Endodermal cell (in vitro differentiated cells): ENCODE results near the gene SSBP4. TPM values are rescaled to one million over a fixed set of nuclear protein-coding genes. Genes with fewer than 3 reads are reported as not detected.

Experiments used
- DNase-seq: peaks from one replicate; pipeline ENCODE4 v3.0.0-alpha.2; 2017
- H3K27ac ChIP-seq: 2 replicates; pipeline ENCODE4 v1.5.1; 2013; ENCODE audit warnings: mild to moderate bottlenecking, low read depth, low read length, moderate library complexity
- H3K27me3 ChIP-seq: 2 replicates; pipeline ENCODE4 v1.6.1; 2013; ENCODE audit warnings: mild to moderate bottlenecking, low read length, moderate library complexity; ENCODE audit not compliant: insufficient read depth, control insufficient read depth, poor library complexity, severe bottlenecking
- H3K36me3 ChIP-seq: 2 replicates; pipeline ENCODE4 v1.7.0; 2013; ENCODE audit warnings: mild to moderate bottlenecking, low read length, moderate library complexity; ENCODE audit not compliant: control insufficient read depth, insufficient read depth
- H3K4me1 ChIP-seq: one replicate; pipeline ENCODE4 v1.7.0; 2013; ENCODE audit warnings: low read length; ENCODE audit not compliant: control insufficient read depth, insufficient read depth
- H3K4me3 ChIP-seq: 2 replicates; pipeline ENCODE4 v1.5.1; 2013; ENCODE audit warnings: mild to moderate bottlenecking, low read length, moderate library complexity
- H3K9ac ChIP-seq: 2 replicates; pipeline ENCODE4 v1.6.1; 2013; ENCODE audit warnings: mild to moderate bottlenecking, low read length, moderate library complexity; ENCODE audit not compliant: poor library complexity, severe bottlenecking; ENCODE audit errors: extremely low read depth
- H3K9me3 ChIP-seq: 2 replicates; pipeline ENCODE4 v1.6.1; 2013; ENCODE audit warnings: mild to moderate bottlenecking, low read length, moderate library complexity; ENCODE audit not compliant: control insufficient read depth
- H3K27ac Mint-ChIP-seq: 2 replicates; pipeline ENCODE4 v1.8.0; 2020; ENCODE audit warnings: mixed read lengths
- H3K27me3 Mint-ChIP-seq: 2 replicates; pipeline ENCODE4 v1.8.0; 2021; ENCODE audit warnings: mild to moderate bottlenecking, mixed read lengths; ENCODE audit not compliant: insufficient read depth
- H3K36me3 Mint-ChIP-seq: 2 replicates; pipeline ENCODE4 v1.8.0; 2020; ENCODE audit warnings: low read depth, mixed read lengths
- H3K4me1 Mint-ChIP-seq: 2 replicates; pipeline ENCODE4 v1.8.0; 2020; ENCODE audit warnings: mixed read lengths
- H3K4me3 Mint-ChIP-seq: 2 replicates; pipeline ENCODE4 v1.8.0; 2020; ENCODE audit warnings: mild to moderate bottlenecking, moderate library complexity, mixed read lengths
- H3K9me3 Mint-ChIP-seq: 2 replicates; pipeline ENCODE4 v1.8.0; 2020; ENCODE audit warnings: mild to moderate bottlenecking, mixed read lengths
- WGBS, 2 experiments: methylation state at CpG; one replicate each; pipeline versions ENCODE4 v1.1.5 to v1.1.7; 2013; ENCODE audit warnings: missing lambda C conversion rate in 2 of 2, mixed read lengths in 1 of 2; ENCODE audit not compliant: insufficient coverage in 1 of 2, insufficient read length in 1 of 2; 5-methylcytosine and 5-hydroxymethylcytosine counted together
- total RNA-seq, 2 donors: library from RNA; stranded (reverse); fragmentation: NEBNext Ultra II Directional in 1 of 2; extraction: Animal tissue kit (Norgen Biotek cat#: 25700) in 1 of 2; gene quantifications; 2 replicates in 1 of 2; 3 replicates in 1 of 2; pipeline ENCODE4 v1.2.1, GENCODE V29; 2021
- TF ChIP-seq, protein P1 (sequence below): fragments of 200-600 bp; sonication (generic); conservative IDR thresholded peaks from 2 replicates; pipeline ENCODE4 v1.5.0; 2021; ENCODE audit warnings: antibody characterized with exemption, mild to moderate bottlenecking

SSBP4 gene
- total RNA-seq, 2 donors from 2014 or later = 35.9 to 43.5 TPM

DNA sequence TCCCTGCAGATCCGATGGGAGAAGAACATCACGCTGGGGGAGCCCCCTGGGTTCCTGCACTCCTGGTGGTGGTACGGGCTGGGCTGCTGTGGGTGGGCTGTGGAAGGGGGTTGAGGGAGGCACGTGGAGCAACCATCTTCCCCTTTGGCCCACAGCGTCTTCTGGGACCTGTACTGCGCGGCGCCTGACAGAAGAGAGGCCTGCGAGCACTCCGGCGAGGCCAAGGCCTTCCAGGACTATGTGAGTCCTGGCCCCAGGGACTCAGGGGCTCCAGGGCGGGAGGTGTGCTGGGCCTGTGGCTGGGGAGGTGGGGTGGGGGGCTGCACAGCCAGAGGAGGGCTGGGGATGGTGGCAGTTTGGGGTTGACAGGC is 8.5 kb downstream of the SSBP4 start:
- 94% methylated on average over 12 of the region's 12 CpGs; no CpG with 5 or more reads in 1 of the 2 experiments for WGBS, 2 experiments
- DNase-seq = no peak
- no peak overlapping the region for H3K4me3 ChIP-seq
- no peaks in the 10 kb centered on the region for H3K27me3 ChIP-seq
- H3K36me3 ChIP-seq = no peaks in the 10 kb centered on the region
- no peaks in the 10 kb centered on the region for H3K9me3 ChIP-seq
- peak overlapping the region; percentile 94 for H3K27ac ChIP-seq
- no peaks in the 10 kb centered on the region for H3K36me3 Mint-ChIP-seq
- H3K4me1 ChIP-seq = peaks cover 2% of the 10 kb centered on the region
- no peak overlapping the region for H3K9ac ChIP-seq
- no peak overlapping the region for H3K4me3 Mint-ChIP-seq
- no peak overlapping the region for H3K27ac Mint-ChIP-seq
- no peaks in the 10 kb centered on the region for H3K9me3 Mint-ChIP-seq
- H3K4me1 Mint-ChIP-seq = peaks cover 9% of the 10 kb centered on the region
- TF ChIP-seq, protein P1, sequence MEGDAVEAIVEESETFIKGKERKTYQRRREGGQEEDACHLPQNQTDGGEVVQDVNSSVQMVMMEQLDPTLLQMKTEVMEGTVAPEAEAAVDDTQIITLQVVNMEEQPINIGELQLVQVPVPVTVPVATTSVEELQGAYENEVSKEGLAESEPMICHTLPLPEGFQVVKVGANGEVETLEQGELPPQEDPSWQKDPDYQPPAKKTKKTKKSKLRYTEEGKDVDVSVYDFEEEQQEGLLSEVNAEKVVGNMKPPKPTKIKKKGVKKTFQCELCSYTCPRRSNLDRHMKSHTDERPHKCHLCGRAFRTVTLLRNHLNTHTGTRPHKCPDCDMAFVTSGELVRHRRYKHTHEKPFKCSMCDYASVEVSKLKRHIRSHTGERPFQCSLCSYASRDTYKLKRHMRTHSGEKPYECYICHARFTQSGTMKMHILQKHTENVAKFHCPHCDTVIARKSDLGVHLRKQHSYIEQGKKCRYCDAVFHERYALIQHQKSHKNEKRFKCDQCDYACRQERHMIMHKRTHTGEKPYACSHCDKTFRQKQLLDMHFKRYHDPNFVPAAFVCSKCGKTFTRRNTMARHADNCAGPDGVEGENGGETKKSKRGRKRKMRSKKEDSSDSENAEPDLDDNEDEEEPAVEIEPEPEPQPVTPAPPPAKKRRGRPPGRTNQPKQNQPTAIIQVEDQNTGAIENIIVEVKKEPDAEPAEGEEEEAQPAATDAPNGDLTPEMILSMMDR = no peak
- H3K27me3 Mint-ChIP-seq = peaks cover 15% of the 10 kb centered on the region

DNA sequence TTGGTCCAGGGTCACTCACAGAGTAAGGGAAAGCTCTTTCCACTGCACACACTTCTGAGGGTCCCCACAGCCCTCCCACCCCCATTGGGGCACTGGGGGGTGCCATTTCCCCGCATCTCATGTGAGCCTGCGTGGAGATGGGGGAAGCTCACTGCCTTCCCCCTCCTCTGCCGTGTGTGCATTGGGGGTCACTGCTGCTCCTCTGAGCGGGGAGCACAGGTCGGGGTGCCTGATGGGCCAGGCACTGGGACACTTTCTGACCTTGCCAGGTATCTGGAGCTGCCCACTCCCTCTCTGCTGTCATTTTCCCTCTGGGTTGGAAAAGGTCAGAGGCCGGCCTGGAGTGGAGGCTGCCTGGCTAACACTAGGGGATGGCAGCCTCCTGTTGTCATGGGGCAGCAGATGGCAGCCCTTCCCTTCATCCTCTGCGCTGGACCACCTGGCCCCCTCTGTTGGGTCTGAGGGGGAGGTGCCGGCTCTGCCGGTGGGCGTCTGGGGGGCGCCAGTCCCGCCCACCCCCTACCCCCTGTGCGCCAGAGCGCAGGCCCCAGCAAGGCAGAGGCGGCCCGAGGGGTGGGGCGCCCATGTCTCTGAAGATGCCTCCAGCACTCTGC is 9.1 kb downstream of the SSBP4 start:
- peaks cover 9% of the 10 kb centered on the region for H3K4me1 Mint-ChIP-seq
- Histone ChIP-seq H3K27ac (peak overlapping the region; percentile 94), H3K4me1 (peaks cover 7% of the 10 kb centered on the region), H3K4me3 (no peak overlapping the region), H3K9me3 (no peaks in the 10 kb centered on the region), H3K36me3 (no peaks in the 10 kb centered on the region), H3K9ac (no peak overlapping the region), H3K27me3 (no peaks in the 10 kb centered on the region)
- no peaks in the 10 kb centered on the region for H3K36me3 Mint-ChIP-seq
- no peak overlapping the region for H3K27ac Mint-ChIP-seq
- TF ChIP-seq, protein P1 = no peak
- H3K4me3 Mint-ChIP-seq = peak overlapping the region; percentile 45
- WGBS, 2 experiments = 54 to 94% methylated on average over 6 to 17 of the region's 17 CpGs
- H3K9me3 Mint-ChIP-seq = no peaks in the 10 kb centered on the region
- DNase-seq = no peak
- H3K27me3 Mint-ChIP-seq = peaks cover 9% of the 10 kb centered on the region

DNA sequence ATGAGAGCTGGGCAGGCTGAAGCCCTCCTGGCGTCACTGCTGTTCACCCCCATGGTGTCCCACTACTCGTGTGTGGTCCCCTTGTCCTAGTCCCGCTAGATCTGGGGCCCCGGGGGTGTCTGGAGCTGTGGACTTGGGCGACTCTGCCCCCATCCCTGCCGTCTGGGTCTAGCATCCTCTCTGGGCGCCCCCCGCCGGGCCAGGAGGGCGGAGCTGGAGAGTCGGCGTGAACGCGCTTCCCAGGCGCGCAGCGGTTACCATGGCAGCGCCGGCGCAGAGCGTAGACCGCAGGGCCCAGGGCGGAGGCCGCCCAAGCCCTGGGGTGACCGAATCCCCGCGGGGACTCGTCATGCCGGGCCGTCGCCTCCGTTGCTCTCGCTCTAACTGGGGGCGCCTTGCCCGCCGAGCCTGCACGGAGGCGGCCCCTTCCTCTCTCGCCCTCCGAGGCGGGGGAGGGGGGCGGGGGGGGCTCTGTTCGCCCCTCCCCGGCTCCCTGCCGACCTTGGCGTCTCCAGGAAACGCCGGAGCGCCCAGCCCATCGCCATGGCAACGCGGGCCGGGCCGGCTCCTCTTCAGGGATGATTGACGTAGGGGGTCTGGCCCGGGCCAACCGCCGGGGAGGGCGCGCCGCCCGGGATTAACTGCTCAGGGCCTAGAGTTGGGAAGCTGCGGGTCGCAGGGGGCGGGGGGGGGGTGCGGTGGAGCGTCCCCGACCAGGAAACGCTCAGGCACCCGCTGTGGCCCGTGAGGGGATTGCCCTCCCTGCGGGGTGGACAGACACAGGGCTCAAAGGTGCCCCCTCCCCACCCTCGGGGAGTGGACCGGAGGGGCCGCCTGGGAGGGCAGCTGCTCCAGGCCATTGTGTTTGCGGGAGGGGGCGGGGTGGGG is 9.8 kb downstream of the SSBP4 start:
- Histone ChIP-seq H3K4me1 (peaks cover 7% of the 10 kb centered on the region), H3K9ac (peak overlapping the region; percentile 69), H3K9me3 (no peaks in the 10 kb centered on the region), H3K27me3 (no peaks in the 10 kb centered on the region), H3K36me3 (no peaks in the 10 kb centered on the region), H3K4me3 (peak overlapping the region; percentile 58), H3K27ac (peak overlapping the region; percentile 94)
- Mint-ChIP-seq H3K4me1 (peaks cover 7% of the 10 kb centered on the region), H3K4me3 (peak overlapping the region; percentile 45), H3K27me3 (peaks cover 7% of the 10 kb centered on the region), H3K9me3 (no peaks in the 10 kb centered on the region), H3K36me3 (no peaks in the 10 kb centered on the region), H3K27ac (no peak overlapping the region)
- DNase-seq = peak; percentile 97
- TF ChIP-seq, protein P1 = no peak
- 1 to 4% methylated on average over 17 to 75 of the region's 77 CpGs for WGBS, 2 experiments
